T-cell (primary cell): Measurements from ENCODE around the gene FOXI2. TPM values are rescaled to one million over a fixed set of nuclear protein-coding genes. Genes with fewer than 3 reads are reported as not detected.
A peak's percentile ranks its signal among the peaks of the same experiment; 100 is the strongest.

Experiments
- ATAC-seq, 4 experiments: fragments of 200-7000 bp in 3 of 4; fragments of 150-1000 bp in 1 of 4; cut with Tn5 transposase; replicated peaks in 1 of 4; 1 replicate in 3 of 4; 2 replicates in 1 of 4; pipeline ENCODE4 v1.10.0; 2021; ENCODE audit warnings: moderate library complexity in 3 of 4, mild to moderate bottlenecking in 2 of 4, moderate number of reproducible peaks in 1 of 4
- CTCF ChIA-PET, 2 donors: fragments of 300-600 bp; sonication (Branson Sonifier 250); formaldehyde crosslinking; loops; one replicate each; lab custom pipeline; 2022; ENCODE audit warnings: antibody characterized with exemption in 2 of 2; lab: Charles Lee
- POLR2A ChIA-PET, 2 donors: fragments of 300-600 bp; sonication (Branson Sonifier 250); formaldehyde crosslinking; loops; one replicate each; lab custom pipeline; 2022; ENCODE audit warnings: antibody characterized with exemption in 2 of 2; lab: Charles Lee
- DNase-seq, 35 experiments: peaks; one replicate each; pipeline versions ENCODE4 v3.0.0 to v3.0.0-alpha.2; 2013 to 2023
- H3K27ac ChIP-seq: one replicate; pipeline ENCODE4 v1.5.1; 2013; ENCODE audit warnings: low read length
- H3K27me3 ChIP-seq, 2 experiments: replicated peaks in 1 of 2; 1 replicate in 1 of 2; 2 replicates in 1 of 2; pipeline versions ENCODE4 v1.6.1 to v1.7.0; 2013; ENCODE audit warnings: low read length in 1 of 2, mixed read lengths in 1 of 2; ENCODE audit not compliant: control insufficient read depth in 2 of 2, insufficient read depth in 2 of 2; ENCODE audit errors: extremely low read depth in 1 of 2
- H3K36me3 ChIP-seq, 2 donors: 1 replicate in 1 of 2; 2 replicates in 1 of 2; pipeline versions ENCODE4 v1.6.1 to v1.7.0; 2013; ENCODE audit warnings: low read length in 1 of 2; ENCODE audit not compliant: control insufficient read depth in 2 of 2, insufficient read depth in 1 of 2; ENCODE audit errors: extremely low read depth in 1 of 2
- H3K4me1 ChIP-seq, 2 experiments: 1 replicate in 1 of 2; 2 replicates in 1 of 2; pipeline versions ENCODE4 v1.6.1 to v1.7.0; 2013; ENCODE audit warnings: low read length in 2 of 2, mixed read lengths in 1 of 2; ENCODE audit not compliant: insufficient read depth in 2 of 2, control insufficient read depth in 1 of 2; ENCODE audit errors: extremely low read depth in 1 of 2
- H3K4me3 ChIP-seq, 2 donors: 1 replicate in 1 of 2; 2 replicates in 1 of 2; pipeline versions ENCODE4 v1.5.1 to v1.7.0; 2013; ENCODE audit warnings: mild to moderate bottlenecking in 2 of 2, low read length in 1 of 2, moderate library complexity in 1 of 2; ENCODE audit not compliant: control insufficient read depth in 1 of 2; ENCODE audit errors: extremely low read depth in 1 of 2
- H3K9me3 ChIP-seq: 2 replicates; pipeline ENCODE4 v1.7.0; 2013
- H3K27ac Mint-ChIP-seq, 2 donors: one replicate each; pipeline ENCODE4 v1.8.0; 2020 to 2021; ENCODE audit warnings: mild to moderate bottlenecking in 2 of 2, mixed read lengths in 2 of 2
- H3K27me3 Mint-ChIP-seq, 2 donors: one replicate each; pipeline ENCODE4 v1.8.0; 2021 to 2022; ENCODE audit warnings: mixed read lengths in 2 of 2
- H3K36me3 Mint-ChIP-seq: one replicate; pipeline ENCODE4 v1.8.0; 2021; ENCODE audit warnings: mixed read lengths
- H3K4me1 Mint-ChIP-seq, 3 donors: one replicate each; pipeline ENCODE4 v1.8.0; 2020 to 2022; ENCODE audit warnings: mixed read lengths in 3 of 3, mild to moderate bottlenecking in 1 of 3
- H3K4me3 Mint-ChIP-seq, 3 donors: one replicate each; pipeline ENCODE4 v1.8.0; 2020 to 2022; ENCODE audit warnings: mild to moderate bottlenecking in 3 of 3, mixed read lengths in 3 of 3, moderate library complexity in 3 of 3
- H3K9me3 Mint-ChIP-seq, 3 donors: one replicate each; pipeline ENCODE4 v1.8.0; 2020 to 2022; ENCODE audit warnings: mixed read lengths in 3 of 3
- WGBS: methylation state at CpG from one replicate; pipeline ENCODE4 v1.1.5; 2013; ENCODE audit warnings: missing lambda C conversion rate; ENCODE audit not compliant: insufficient coverage; 5-methylcytosine and 5-hydroxymethylcytosine counted together
- total RNA-seq, 35 experiments: library from RNA in 6 of 35; stranded (reverse) in 6 of 35; fragments of 120-200 nt in 1 of 35; gene quantifications; one replicate each; pipeline versions ENCODE4 v1.2.1 to v1.2.4 and lab custom pipeline; 2013 to 2026

Gene FOXI2
- total RNA-seq, 5 donors from 2014 or later (not counting 1 experiment from before 2014, with no cell fraction given): not detected

DNA sequence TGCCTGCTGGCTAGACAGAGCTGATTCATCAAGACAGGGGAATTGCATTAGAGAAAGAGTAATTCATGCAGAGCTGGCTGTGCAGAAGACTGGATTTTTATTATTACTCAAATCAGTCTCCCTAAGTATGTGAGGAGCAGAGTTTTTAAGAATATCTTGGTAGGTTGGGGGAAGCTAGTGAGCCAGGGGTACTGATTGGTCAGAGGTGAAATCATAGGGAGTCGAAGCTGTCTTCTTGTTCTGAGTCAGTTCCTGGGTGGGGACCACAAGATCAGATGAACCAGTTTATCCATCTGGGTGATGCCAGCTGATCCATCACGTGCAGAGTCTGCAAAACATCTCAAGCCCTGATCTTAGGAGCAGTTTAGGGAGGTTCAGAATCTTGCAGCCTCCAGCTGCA, 39.8 kb downstream of the FOXI2 start:
- Histone ChIP-seq H3K27ac (no peak overlapping the region), H3K4me1 (no peaks in the 10 kb centered on the region), H3K36me3 (no peaks in the 10 kb centered on the region), H3K9me3 (no peaks in the 10 kb centered on the region), H3K4me3 (no peak overlapping the region), H3K27me3 (peaks cover 0 to 5% of the 10 kb centered on the region in 2 experiments)
- H3K36me3 Mint-ChIP-seq: no peaks in the 10 kb centered on the region
- H3K27ac Mint-ChIP-seq: no peak overlapping the region
- no peak overlapping the region for H3K4me3 Mint-ChIP-seq
- WGBS: 60% methylated on average over 1 of the region's 2 CpGs
- ChIA-PET CTCF (no interaction called here), POLR2A (no interaction called here)
- ATAC-seq (no peak), DNase-seq (no peak)
- no peaks in the 10 kb centered on the region for H3K4me1 Mint-ChIP-seq
- H3K27me3 Mint-ChIP-seq: peaks cover 11 to 20% of the 10 kb centered on the region in 2 donors
- no peaks in the 10 kb centered on the region for H3K9me3 Mint-ChIP-seq

DNA sequence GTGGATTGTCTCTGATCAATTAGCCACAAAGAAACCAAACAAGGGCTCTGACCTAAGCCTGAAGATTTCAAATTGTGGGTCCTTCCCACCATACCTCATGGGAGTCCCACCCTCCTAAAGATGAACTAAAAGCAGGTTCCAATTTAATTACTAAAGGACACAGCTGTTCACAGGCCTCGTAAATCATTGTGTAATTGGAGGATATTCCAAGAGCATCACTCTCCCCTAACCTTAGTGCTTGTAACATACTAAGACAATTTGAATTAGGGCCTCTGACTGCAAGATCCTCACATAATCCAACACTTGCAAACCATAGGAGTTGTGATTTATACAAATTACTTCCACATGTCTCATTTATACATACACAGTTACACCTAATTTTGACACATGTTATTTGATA, 44.4 kb downstream of the FOXI2 start:
- no peak overlapping the region for H3K4me3 Mint-ChIP-seq
- ChIA-PET CTCF (no interaction called here), POLR2A (no interaction called here)
- Histone ChIP-seq H3K27ac (no peak overlapping the region), H3K4me3 (no peak overlapping the region), H3K9me3 (no peaks in the 10 kb centered on the region), H3K4me1 (no peaks in the 10 kb centered on the region), H3K36me3 (no peaks in the 10 kb centered on the region), H3K27me3 (no peaks in the 10 kb centered on the region)
- no peaks in the 10 kb centered on the region for H3K36me3 Mint-ChIP-seq
- WGBS: no CpG with 5 or more reads among the region's 1 CpG
- H3K27ac Mint-ChIP-seq: no peak overlapping the region
- H3K27me3 Mint-ChIP-seq: peaks cover 12 to 17% of the 10 kb centered on the region in 2 donors
- ATAC-seq (no peak), DNase-seq (no peak)
- H3K4me1 Mint-ChIP-seq: no peaks in the 10 kb centered on the region
- peaks cover 0 to 6% (median 4%) of the 10 kb centered on the region in 3 donors for H3K9me3 Mint-ChIP-seq

DNA sequence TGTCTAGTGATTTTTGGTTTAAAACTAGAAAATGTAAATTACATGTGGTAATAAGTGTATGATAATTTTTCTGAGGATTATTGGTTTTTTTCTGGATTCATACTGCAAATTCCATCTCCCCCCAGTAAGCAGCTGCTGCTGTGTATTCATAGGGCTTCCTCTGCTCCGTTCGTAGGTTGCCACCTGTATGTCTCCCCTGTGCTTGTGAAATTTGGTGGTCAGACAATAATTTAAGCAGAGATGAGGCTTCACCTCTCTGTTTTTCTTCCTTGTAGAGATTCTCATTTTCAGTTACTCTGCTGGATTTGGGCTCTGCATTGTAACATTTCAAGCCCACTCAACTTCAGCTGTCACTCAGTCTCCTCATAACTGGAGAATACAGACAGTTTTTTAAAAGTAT, 50.9 kb downstream of the FOXI2 start:
- Mint-ChIP-seq H3K9me3 (peaks cover 8 to 14% (median 9%) of the 10 kb centered on the region in 3 donors), H3K36me3 (no peaks in the 10 kb centered on the region), H3K4me1 (no peaks in the 10 kb centered on the region), H3K27me3 (peaks cover 11 to 13% of the 10 kb centered on the region in 2 donors), H3K4me3 (no peak overlapping the region), H3K27ac (no peak overlapping the region)
- ChIA-PET POLR2A (no interaction called here), CTCF (no interaction called here)
- H3K36me3 ChIP-seq: no peaks in the 10 kb centered on the region
- ATAC-seq (no peak), DNase-seq (no peak)
- H3K27me3 ChIP-seq: peaks cover 0 to 5% of the 10 kb centered on the region in 2 experiments
- H3K27ac ChIP-seq: no peak overlapping the region
- H3K9me3 ChIP-seq: no peaks in the 10 kb centered on the region
- H3K4me1 ChIP-seq: no peaks in the 10 kb centered on the region
- WGBS: 100% methylated on average over 1 of the region's 2 CpGs
- H3K4me3 ChIP-seq: no peak overlapping the region

DNA sequence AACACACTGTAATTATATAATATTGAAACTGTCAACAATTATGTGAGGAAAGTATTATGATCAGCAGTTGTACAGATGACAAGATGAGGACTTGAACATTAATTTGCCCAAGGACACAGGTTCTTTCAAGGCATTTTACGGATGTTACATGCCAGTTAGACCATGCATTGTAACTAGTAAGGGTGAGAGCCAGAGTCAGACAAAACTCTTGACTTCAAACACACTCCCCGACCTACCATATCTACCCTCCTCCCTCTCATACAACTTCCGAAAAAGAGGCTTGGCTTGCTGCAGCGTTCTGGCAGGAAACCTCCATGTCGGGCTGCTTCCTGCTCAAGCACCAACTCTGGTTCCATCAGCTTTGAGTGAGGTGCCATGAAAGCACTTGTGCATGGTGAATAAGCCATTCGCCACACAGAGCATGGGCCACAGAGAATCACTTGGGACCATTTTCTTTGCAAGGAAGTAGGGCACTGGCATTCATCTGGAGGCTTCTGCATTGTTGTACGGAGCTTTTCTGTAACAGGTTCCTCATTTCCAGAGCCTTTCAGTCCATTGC, 53.2 kb downstream of the FOXI2 start:
- Mint-ChIP-seq H3K27ac (no peak overlapping the region), H3K4me1 (no peaks in the 10 kb centered on the region), H3K9me3 (peaks cover 5 to 8% (median 8%) of the 10 kb centered on the region in 3 donors), H3K27me3 (peaks cover 16 to 18% of the 10 kb centered on the region in 2 donors), H3K4me3 (no peak overlapping the region), H3K36me3 (no peaks in the 10 kb centered on the region)
- H3K27me3 ChIP-seq: peaks cover 0 to 5% of the 10 kb centered on the region in 2 experiments
- ChIA-PET CTCF (interaction anchor here in 1 of 2 donors (0.7 kb wide), 1 partner anchor 442 kb away, joined by 3 read pairs; no protein-coding TSS in a partner anchor), POLR2A (no interaction called here)
- no peaks in the 10 kb centered on the region for H3K4me1 ChIP-seq
- no peak for DNase-seq
- no peak overlapping the region for H3K27ac ChIP-seq
- H3K9me3 ChIP-seq: no peaks in the 10 kb centered on the region
- ATAC-seq: peak in 1 of 4 experiments; percentile 11
- no peaks in the 10 kb centered on the region for H3K36me3 ChIP-seq
- WGBS: 33% methylated on average over 6 of the region's 7 CpGs
- H3K4me3 ChIP-seq: no peak overlapping the region

Other genes starting within 250 kb of the FOXI2 start
- not detected for gene NPS, start 187.9 kb upstream of the FOXI2 start, total RNA-seq
- not detected for gene CLRN3, start 155.8 kb downstream of the FOXI2 start, total RNA-seq
- gene PTPRE, start 169.9 kb downstream of the FOXI2 start, total RNA-seq: 10 to 100 TPM; 23.2 to 69.2 (median 32.2) TPM